GM18868 (cell line): Measurements from ENCODE around the gene CACHD1.

Experiments used
- ATAC-seq: cut with Tn5 transposase; IDR thresholded peaks from one replicate; pipeline ENCODE4 v1.9.1; 2021; ENCODE audit warnings: mild to moderate bottlenecking, moderate library complexity; ENCODE audit not compliant: unreplicated experiment

The CACHD1 gene

GRCh38 chr1:64519901-64520300 is 50.0 kb downstream of the CACHD1 start:
- no peak for ATAC-seq

GRCh38 chr1:64522740-64523139 is 52.8 kb downstream of the CACHD1 start:
- no peak for ATAC-seq

- no peak for ATAC-seq
Observed at GRCh38 chr1:64523413-64524337, 53.7 kb downstream of the CACHD1 start.

GRCh38 chr1:64524614-64525013 is 54.7 kb downstream of the CACHD1 start:
- no peak for ATAC-seq

- ATAC-seq: no peak
Observed at GRCh38 chr1:64525116-64525686, 55.3 kb downstream of the CACHD1 start.

GRCh38 chr1:64526312-64526711 is 56.4 kb downstream of the CACHD1 start:
- no peak for ATAC-seq

- no peak for ATAC-seq
Observed at GRCh38 chr1:64527165-64527564, 57.2 kb downstream of the CACHD1 start.

GRCh38 chr1:64527786-64528185 is 57.9 kb downstream of the CACHD1 start:
- no peak for ATAC-seq

GRCh38 chr1:64530969-64531692 is 61.2 kb downstream of the CACHD1 start:
- ATAC-seq: no peak

- ATAC-seq: no peak
Observed at GRCh38 chr1:64532646-64533045, 62.7 kb downstream of the CACHD1 start.

- ATAC-seq: no peak
Observed at GRCh38 chr1:64535938-64536835, 66.3 kb downstream of the CACHD1 start.

GRCh38 chr1:64536836-64537490 is 67.0 kb downstream of the CACHD1 start:
- ATAC-seq: no peak

GRCh38 chr1:64537942-64538341 is 68.0 kb downstream of the CACHD1 start:
- ATAC-seq: no peak

- no peak for ATAC-seq
Observed at GRCh38 chr1:64538389-64538788, 68.5 kb downstream of the CACHD1 start.

GRCh38 chr1:64539289-64539688 is 69.4 kb downstream of the CACHD1 start:
- ATAC-seq: no peak

- ATAC-seq: no peak
Observed at GRCh38 chr1:64539781-64540218, 69.9 kb downstream of the CACHD1 start.

GRCh38 chr1:64540265-64540791 is 70.4 kb downstream of the CACHD1 start:
- no peak for ATAC-seq

- no peak for ATAC-seq
Observed at GRCh38 chr1:64542118-64542517, 72.2 kb downstream of the CACHD1 start.

- ATAC-seq: no peak
Observed at GRCh38 chr1:64543831-64544230, 73.9 kb downstream of the CACHD1 start.
